Endothelial cell of umbilical vein (primary cell): ENCODE results near the gene POGZ.

ENCODE experiments used
- CTCF ChIP-seq, 2 donors: IDR thresholded peaks; 1 replicate in 1 of 2; 2 replicates in 1 of 2; pipeline ENCODE4 v1.5.1; 2011; ENCODE audit warnings: low read length in 2 of 2, mild to moderate bottlenecking in 2 of 2, moderate library complexity in 2 of 2, control low read depth in 1 of 2, inconsistent platforms in 1 of 2, low read depth in 1 of 2; ENCODE audit not compliant: insufficient read depth in 1 of 2; ENCODE audit errors: extremely low read depth in 1 of 2
- EZH2 ChIP-seq: IDR thresholded peaks from 2 replicates; pipeline ENCODE4 v1.6.1; 2012; ENCODE audit warnings: borderline replicate concordance, low read depth, mild to moderate bottlenecking, moderate library complexity, low read length, inconsistent platforms; ENCODE audit not compliant: severe bottlenecking
- JUN ChIP-seq: IDR thresholded peaks from 2 replicates; pipeline ENCODE4 v1.6.1; 2011; ENCODE audit warnings: borderline replicate concordance, low read depth; ENCODE audit not compliant: insufficient read length, insufficient read depth
- MAX ChIP-seq: IDR thresholded peaks from 2 replicates; pipeline ENCODE4 v1.6.1; 2011; ENCODE audit not compliant: insufficient read depth, insufficient read length
- POLR2A ChIP-seq: IDR thresholded peaks from 2 replicates; pipeline ENCODE4 v1.6.1; 2012; ENCODE audit warnings: low read depth, mild to moderate bottlenecking, control low read depth, low read length

GRCh38 chr1:151482017-151482416 lies 22.7 kb upstream of the POGZ start:
- TF ChIP-seq JUN (no peak), EZH2 (no peak), CTCF (IDR thresholded peaks at IDR 0.05; ENCODE audit: extremely low read depth in 1 of 2, insufficient read depth in 1 of 2, low read depth in 1 of 2, low read length in 2 of 2) (no peak), POLR2A (no peak), MAX (no peak)
